Hepatocyte (in vitro differentiated cells): ENCODE data around the gene DNMT1.

Source experiments
- EZH2 ChIP-seq: fragments of 200-600 bp; sonication (generic); IDR thresholded peaks from 2 replicates; pipeline ENCODE4 v1.6.1; 2016; ENCODE audit warnings: antibody characterized with exemption, mild to moderate bottlenecking, borderline replicate concordance
- EZH2phosphoT487 ChIP-seq: fragments of 200-600 bp; sonication (generic); IDR thresholded peaks from one replicate; pipeline ENCODE4 v1.6.1; 2018; ENCODE audit warnings: antibody characterized with exemption, mild to moderate bottlenecking, low read depth, moderate library complexity; ENCODE audit not compliant: unreplicated experiment, severe bottlenecking
- TF ChIP-seq, protein P1 (sequence below): fragments of 200-600 bp; sonication (generic); IDR thresholded peaks from 2 replicates; pipeline ENCODE4 v1.5.1; 2016; ENCODE audit warnings: antibody characterized with exemption, mild to moderate bottlenecking; ENCODE audit not compliant: poor library complexity

DNA sequence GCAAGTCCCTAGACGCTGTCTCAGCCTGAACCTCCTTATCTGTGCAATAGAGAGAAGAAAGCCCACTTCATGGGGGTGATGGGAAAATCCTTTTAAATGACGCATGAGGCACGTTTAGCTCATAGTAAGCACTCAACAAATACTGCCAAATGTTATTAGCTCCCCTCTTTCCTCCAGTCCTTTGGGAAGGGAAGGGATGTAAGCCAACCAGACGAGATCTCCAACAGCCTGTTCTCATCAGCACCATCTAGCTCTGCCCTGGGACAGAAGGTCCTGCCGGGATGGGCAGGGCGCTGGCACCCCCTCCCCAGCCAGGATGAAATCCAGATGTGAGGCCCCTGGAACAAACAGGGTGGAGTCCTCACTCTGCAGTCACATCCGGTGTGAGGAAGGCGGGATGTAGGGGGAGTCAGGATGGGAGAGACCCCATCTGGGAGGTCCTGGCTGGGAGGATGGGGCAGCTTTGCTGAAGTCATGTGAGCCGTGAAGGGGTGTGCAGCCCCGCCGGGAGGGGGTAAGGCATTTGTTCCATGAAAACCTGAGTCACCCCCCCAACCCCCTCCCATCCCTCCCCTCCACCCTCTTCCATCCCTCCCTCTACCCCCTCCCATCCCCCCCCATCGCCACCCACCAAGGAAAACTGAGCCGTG is 31.7 kb upstream of the DNMT1 start:
- TF ChIP-seq, protein P1, sequence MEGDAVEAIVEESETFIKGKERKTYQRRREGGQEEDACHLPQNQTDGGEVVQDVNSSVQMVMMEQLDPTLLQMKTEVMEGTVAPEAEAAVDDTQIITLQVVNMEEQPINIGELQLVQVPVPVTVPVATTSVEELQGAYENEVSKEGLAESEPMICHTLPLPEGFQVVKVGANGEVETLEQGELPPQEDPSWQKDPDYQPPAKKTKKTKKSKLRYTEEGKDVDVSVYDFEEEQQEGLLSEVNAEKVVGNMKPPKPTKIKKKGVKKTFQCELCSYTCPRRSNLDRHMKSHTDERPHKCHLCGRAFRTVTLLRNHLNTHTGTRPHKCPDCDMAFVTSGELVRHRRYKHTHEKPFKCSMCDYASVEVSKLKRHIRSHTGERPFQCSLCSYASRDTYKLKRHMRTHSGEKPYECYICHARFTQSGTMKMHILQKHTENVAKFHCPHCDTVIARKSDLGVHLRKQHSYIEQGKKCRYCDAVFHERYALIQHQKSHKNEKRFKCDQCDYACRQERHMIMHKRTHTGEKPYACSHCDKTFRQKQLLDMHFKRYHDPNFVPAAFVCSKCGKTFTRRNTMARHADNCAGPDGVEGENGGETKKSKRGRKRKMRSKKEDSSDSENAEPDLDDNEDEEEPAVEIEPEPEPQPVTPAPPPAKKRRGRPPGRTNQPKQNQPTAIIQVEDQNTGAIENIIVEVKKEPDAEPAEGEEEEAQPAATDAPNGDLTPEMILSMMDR = no peak
- TF ChIP-seq EZH2 (no peak), EZH2phosphoT487 (no peak)
